Activated CD4-positive, alpha-beta T cell treated with anti-CD3 and anti-CD28 coated beads for 4 hours (primary cell): ENCODE results near the gene SMCO4.
"Not testable (repeated sequence)": the region's sequence is repeated elsewhere in the genome, so short reads cannot be mapped to it uniquely, and the experiment has no call there.

ENCODE experiments used
- DNase-seq, 2 donors: peaks; one replicate each; pipeline ENCODE4 v3.0.0-alpha.2; 2020

Gene SMCO4

GRCh38 chr11:93464927-93465540, 78.2 kb downstream of the SMCO4 start:
- DNase-seq, result no peak

GRCh38 chr11:93463666-93464065, 79.5 kb downstream of the SMCO4 start:
- DNase-seq, result not testable (repeated sequence)

- DNase-seq, result no peak
Measured at GRCh38 chr11:93458286-93458685, 84.9 kb downstream of the SMCO4 start.

GRCh38 chr11:93444617-93445073, 98.5 kb downstream of the SMCO4 start:
- peak; percentile 7 to 18 for DNase-seq

GRCh38 chr11:93443232-93443631, 100.0 kb downstream of the SMCO4 start:
- DNase-seq, result not testable (repeated sequence)

- DNase-seq, result no peak
Measured at GRCh38 chr11:93432247-93432646, 110.9 kb downstream of the SMCO4 start.
